GM18858 (cell line): ENCODE results near the gene PIP5KL1.

Experiments used
- ATAC-seq: cut with Tn5 transposase; IDR thresholded peaks from one replicate; pipeline ENCODE4 v1.9.1; 2021; ENCODE audit not compliant: unreplicated experiment

PIP5KL1 gene

DNA sequence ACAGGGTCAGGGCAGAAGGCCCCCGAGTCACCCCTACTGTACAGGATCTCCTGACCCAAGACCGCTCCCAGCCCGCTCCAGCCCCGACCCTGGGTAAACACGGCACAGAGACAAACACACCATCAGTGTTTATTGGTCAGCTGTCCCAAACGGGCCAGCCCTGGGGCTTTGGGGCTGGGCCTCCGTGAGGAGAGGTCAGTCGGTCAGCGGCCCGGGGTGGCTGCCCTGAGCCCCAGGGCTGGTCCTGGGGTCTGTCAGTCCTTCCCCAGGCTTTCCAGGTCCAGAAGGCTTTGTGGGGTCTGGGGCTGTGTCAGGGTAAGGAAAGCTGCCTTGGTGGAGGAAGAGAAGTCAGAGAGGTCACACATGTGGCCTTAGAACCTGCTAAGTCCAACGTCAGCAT is 4.4 kb upstream of the PIP5KL1 start:
- no peak for ATAC-seq

DNA sequence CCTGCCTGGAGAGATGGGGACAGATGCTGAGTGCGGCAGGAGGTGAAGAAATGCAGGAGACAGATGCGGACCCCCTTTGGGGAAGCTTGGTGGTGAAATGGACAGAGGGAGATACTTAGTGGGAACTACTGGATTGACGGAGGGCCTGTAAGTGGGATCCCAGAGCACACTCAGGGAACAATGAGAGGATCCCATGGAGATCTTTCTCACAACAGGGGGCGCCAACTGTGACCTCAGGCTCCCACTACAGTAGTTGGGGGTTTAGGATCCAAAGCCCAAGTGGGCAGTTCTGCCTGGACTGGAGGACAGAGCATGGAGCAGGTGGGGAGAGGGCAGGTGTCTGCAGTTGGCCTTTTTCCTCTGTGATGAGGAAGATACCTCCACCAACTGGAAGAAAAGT is 3.7 kb upstream of the PIP5KL1 start:
- ATAC-seq, result no peak

DNA sequence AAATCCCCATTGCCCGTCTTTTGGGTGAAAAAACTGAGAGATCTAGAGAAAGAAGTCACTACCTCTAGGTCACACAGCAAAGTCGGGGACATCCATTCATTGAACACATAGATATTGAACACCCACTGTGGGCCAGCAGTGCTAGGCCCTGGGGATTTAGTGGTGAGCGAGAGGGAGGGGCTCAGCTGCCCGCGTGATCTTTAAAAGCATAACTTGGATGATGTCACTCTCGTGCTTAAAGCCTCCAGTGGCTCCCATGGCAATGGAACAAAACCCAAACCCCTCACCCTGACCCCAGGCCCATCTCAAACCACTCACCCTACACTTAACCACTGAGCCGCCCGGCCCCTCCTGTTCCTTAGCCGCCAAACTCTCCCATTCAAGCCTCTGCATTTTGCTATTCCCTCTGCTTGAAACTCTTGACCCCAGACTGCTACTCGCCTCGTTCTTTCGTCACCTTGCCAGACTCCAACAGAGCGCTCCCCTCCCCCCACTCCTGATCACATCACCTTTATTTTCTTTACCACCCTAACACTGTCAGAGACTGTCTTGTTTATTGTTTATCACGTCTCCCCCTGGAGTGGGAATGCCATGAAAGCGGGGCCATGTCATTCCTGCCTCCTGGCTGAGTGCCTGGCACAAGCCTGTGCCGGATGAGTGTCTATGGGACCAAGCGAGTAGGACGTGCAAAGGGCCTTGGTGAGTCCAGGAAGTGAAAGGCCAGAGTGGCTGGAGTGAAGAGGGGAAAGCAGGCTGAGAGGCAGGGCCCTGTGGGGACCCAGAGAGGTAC is 710 bp upstream of the PIP5KL1 start:
- no peak for ATAC-seq

DNA sequence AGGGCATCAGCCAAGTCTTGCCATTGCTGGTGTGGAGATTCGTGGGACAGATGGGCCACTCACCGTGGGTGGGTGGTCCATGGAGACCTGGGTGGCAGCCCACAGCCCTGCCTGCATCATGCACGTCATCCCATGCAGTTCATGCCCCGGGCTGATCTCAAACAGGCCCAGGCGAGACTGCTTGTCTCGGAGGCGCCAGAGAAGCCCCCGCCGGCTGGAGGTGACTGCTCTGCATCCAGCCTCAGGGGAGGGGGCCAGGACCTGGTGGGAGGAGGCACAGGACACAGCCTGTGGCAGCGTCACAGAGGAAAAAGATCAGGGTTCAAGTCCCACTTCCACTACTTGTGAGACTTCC is 975 bp downstream of the PIP5KL1 start:
- ATAC-seq, result no peak

DNA sequence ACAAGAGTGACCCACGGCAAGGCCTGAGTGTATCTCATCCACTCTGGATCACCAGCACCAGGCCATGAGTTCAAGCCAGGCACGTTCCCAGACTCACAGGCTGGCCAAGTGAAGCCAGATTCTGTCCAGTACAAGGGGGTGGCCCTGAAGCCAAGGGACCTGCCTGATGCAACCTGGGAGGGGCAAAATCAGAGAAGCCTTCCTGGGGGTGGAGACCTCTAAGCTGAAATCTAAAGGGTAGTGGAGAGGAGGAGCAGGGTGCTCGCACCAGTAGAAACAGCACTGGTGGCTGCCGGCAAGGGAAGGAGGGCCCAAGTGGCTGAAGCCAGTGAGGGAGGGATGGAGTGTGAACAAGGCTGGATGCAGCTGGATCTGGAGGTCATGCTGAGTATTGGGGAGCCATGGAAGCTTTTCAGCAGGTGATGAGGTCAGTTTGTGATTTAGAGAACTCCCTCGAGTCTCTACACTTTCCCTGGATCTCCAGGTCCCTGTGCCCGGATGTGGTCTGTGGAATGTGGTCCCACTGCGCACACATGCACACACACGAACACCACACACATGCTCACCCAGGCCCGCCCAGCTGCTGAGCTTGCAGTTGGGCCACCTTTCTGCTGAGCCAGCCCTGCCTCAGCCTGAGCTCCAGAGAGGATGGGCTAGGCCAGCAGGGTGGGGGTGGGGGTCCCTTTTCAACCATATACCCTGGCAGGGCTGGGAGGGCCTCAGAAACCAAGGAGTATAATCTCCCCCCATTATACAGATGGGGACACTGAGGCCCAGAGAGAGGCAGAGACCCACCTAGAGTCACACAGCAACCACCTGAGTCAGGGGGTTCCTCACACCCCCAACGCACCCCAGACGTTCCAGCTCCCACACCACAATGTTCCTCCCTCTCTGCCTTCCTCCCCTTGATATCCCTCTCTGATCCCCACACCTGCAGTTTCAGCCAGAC is 1.6 kb downstream of the PIP5KL1 start:
- ATAC-seq, result no peak

DNA sequence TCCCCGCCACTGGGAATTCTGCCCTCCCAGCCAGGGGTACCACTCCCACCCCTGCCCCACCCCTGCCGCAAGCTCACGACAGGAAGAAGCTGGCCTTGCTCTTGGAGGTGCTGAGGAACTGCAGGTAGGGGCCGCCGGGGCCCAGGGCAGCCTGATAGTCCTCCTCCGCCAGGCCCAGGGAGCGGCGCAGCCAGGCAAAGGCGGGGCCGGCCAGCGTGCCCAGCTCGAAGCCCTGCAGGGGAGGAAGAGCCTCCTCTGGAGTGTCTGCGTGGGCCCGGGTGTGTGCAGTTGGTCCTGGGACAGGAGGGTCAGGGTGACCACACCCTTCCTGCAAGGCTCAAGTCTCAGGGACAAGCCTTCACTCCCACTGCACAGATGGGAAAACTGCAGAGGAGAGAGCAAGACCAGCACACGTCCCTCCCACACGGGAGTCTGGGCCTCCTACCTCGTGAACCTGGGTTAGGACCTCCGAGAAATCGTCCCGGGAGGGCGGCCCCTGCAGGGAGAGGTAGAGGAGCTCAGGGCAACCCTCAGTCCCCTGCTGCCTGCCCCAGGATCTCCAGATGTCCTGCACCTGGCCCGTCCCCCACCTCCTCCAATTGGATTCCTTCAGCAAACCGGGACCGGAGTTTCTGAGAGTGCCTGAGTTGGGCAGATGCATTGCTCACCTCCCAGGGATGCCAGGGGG is 2.4 kb downstream of the PIP5KL1 start:
- no peak for ATAC-seq

DNA sequence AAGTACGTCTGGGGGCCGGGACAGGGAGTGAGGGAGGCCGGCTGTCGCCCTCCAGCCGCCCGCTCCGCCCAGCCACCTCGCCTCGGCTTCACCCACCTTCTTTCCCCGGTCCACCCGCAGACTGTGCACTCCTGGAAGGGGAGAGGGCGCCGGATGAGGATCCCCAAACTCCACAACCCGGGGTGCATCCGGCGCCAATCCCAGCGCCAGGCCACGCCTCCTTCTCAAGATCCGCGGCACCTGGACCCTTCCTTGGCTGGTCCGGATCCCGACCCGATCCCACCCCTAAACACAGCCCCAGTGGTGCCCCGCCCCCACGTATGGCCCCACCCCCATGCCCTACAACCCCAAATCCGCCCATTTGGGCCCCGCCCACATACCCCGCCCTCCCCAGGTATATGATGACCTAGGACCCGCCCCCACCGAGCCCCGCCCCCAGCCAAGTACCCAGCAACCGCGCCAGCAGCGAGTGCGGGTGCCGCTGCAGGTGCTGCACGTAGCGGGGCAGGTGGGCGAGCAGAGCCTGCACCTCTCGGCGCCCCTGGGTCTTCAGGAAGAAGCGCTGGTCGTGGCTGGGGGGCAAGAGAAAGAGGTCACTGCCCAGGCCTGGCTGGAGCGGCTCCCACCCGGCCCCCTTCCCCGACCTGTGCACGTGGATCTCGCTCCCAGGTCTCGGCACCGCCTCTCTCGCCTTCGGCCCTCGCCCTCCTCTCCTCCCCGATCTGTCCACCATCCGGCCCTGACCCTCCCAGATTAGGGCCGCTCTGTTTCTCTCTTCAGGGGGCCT is 3.2 kb downstream of the PIP5KL1 start:
- no peak for ATAC-seq

DNA sequence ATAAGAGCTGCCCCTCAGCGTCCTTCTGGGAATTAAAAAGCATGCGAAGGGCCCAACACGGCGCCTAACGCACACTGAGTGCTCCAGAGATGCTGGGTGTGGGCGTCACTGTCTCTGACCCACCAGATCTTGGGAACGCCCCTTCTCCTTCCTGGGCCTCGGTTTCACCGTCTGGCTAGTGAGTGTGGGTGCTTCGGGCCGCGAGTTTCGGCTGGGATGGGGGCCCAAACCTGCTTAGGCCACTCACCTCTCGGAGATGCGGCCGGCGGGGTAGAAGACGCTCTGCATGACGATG is 3.7 kb downstream of the PIP5KL1 start:
- ATAC-seq, result no peak

DNA sequence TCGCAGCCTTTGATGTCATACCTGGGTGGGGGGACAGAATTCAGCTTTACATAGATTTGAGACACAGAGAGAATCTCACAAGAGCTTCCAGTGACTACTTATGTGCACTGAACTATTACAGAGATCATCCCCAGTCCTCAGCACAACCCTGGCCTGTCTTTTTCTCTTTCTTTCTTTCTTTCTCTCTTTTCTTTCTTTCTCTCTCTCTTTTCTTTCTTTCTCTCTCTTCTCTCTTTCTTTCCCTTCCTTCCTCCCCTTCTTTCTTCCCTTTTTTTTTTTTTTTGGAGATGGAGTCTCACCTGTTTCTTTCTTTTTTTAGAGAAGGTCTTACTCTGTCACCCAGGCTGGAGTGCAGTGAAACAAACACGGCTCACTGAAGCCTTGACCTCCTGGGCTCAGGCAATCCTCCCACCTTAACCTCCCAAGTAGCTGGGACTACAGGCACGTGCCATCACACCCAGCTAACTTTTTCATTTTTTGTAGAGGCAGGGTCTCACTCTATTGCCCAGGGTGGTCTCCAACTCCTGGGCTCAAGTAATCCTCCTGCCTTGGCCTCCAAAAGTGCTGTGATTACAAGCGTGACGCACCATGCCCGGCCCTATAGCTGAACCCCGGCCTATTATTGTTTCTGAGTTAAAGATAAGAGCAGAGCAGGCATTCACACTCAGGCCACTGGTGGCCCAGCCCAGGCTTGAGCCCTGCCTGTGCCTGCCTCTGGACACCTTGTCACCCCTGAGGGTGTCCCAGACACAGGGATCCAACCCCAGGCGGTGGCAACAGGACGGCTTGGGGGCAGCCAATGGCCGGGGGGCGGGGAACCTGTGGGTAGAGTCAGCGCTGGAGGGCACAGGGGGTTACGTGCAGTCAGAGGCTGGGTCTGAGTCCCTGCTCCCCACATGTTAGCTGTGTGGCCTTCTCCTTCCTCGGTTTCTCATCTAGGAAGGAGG is 4.3 kb downstream of the PIP5KL1 start:
- no peak for ATAC-seq

DNA sequence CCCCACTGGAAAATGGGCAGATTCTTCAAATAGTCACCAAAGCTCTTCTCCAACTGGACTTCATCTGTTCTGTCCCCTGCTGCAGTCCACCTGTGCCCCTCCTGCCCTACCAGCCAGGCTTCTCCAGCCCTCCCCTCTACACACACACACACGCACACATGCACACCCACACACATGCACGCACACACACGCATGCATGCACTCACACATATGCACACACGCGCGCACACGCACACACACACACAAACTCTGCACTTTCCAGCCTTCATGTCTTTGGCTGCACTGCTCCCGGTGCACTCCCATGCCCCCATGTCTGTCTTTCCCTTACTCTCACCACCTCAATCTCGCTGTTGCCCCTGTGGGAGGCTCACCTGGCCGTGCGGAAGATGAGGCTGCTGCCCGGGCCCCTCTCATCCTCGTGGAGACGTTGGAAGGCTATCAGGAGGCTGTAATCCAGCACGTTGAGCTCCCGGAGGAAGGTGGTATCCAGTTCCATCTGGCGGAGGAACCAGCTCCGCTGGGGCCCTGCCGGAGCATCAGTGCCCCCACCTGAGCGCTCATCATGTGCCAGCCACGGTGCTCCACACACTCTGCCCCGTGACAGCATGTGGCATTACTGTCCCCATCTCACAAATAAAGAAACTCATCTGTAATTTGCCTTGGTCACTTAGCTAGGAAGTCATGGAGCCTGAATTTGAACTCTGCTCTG is 5.7 kb downstream of the PIP5KL1 start:
- no peak for ATAC-seq

DNA sequence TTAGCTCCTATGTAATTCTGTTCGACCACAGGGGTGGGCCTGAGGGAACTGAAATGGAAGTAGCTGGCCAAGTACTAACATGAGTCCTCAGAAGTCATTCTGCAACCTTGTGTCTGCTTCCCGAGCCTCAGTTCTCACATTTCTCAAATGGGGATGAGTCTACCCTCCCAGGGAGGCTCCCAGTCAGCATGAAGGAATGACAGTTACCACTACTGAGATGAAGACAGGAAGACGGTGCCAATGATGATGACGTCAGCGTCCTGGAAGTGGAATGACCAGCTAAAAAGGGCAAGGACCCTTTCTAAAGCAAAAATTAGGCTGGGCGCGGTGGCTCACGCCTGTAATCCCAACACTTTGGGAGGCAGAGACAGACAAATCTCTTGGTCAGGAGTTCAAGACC is 6.8 kb downstream of the PIP5KL1 start:
- no peak for ATAC-seq

DNA sequence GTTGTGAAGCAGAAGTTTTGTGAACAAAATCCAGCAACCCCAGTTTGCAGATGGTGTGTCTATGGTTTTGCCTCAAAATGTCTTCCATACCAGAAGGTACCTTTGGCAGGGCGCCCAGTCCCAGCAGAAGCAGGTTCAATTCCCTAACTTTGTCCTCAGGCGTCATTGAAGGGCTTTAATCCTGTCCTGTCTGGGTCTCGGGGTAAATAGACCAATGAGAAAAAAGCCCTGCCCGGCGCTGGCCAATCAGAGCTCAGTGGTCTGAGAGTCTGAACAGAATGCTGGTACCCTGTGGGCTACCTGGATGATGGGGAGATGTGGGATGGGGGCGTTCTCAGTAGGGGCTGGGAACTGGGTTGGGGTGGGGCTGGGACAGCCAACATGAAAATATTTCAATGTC is 7.5 kb downstream of the PIP5KL1 start:
- no peak for ATAC-seq

DNA sequence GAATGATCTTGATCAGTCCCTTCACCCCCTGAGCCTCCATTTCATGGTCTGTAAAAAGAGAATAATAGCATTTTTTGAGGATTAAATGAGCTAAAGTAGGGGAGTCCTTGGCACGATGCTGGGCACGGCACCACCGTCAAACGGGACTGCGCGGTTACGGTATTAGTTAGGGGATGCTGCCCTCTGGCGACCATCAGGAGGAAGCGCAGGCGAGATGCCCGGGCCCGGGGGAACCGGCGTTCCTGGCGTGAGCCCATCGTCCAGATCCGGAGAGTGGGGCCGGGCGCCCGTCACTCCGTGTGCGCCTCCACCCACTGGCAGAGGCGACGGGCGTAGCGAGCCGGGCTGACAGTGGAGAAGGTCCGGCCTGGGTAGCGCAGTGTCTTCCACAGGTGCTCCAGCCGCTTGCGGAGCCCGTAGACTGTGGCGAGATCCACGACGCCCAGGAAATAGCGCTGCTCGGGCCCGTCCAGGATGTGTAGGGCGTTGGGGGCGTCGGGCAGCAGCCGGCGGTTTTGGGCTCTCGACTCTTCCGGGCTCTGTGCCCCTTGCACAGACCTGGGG is 8.9 kb downstream of the PIP5KL1 start:
- no peak for ATAC-seq

DNA sequence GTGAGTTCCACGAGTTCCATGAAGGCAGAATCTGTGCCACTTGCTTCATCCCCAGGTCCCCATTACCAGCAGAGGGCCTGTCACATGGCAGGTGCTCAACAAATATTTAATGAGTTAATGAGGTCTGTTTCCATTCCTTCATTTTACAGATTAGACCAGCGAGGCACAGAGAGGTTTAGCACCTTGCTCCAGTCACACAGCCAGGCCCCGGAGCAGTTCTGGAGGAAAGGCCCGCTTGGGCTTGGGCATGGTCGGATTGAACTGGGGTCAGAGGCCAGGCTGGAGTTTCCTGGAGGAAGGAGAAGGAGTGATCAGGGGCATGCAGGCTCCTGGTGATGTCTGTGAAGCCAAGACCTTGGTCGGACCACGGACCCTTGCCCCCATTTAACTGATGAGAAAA is 9.8 kb downstream of the PIP5KL1 start:
- ATAC-seq, result no peak

DNA sequence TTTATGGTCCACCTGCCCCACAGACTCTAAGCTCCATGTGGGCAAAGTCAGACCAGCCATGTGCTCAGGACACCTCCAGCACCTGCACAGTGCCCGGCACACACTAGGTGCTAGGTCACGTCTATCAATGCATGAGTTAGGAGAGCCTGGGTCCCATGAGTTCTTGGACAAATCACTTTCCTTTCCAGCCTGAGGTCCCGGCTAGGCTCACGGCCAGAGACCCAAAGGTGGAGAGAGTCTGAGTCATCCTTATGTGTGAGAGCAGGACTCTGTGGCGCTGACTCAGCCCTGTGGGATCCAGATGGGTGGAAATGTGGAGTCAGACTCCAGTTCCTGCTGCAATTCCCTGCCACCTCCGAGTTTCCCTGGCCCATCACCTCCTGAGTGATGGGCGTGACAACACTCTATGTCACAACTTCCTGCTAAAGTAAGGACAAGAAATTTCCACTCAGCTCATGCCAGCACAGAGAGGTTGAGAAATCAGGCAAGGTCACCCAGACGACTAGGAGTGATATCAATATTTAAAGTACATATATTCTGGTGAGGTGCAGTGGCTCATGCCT is 11.2 kb downstream of the PIP5KL1 start:
- ATAC-seq, result no peak

DNA sequence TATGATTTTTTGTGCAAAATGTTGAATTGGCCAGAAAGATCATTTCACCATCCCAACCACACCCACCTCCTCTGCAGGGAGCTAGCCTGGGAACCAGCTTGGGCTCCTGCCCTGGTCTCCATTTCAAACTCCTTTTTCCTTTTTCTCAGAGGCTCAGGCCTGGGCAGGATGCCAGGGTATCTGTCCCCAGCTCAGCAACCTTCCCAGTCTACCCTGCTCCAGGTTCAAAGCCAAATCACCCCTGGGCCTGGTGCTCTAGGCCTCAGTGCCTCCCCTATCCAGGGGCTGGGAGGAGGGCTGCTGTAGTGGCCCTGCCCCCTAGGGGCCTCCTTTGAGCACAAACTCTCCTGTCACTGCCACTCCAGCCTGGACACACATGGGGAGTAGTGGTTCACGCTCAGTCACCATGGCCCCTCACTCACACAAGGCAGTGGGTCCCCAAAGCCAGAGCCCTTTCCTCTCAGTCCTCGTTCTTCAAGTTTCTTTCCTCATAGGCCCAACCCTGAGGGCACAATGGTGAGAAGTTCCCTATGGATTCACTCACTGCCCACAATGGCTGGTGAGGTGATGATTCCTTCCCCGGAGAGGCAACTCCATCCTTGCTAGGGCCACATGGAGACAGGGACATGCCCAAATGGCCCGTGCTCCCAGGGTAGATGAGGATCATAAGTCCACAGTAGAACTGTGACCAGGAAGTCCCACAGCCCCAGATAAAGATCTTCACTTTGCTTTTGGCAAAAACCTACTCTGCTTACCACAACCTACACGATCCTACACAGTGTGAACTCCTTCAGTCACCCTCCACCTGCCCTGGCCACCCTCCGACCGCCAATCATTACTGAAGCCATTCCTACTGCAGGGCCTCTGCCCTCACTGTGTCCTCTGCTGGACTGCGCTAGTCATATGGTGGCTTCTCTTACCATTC is 12.1 kb downstream of the PIP5KL1 start:
- ATAC-seq, result no peak

DNA sequence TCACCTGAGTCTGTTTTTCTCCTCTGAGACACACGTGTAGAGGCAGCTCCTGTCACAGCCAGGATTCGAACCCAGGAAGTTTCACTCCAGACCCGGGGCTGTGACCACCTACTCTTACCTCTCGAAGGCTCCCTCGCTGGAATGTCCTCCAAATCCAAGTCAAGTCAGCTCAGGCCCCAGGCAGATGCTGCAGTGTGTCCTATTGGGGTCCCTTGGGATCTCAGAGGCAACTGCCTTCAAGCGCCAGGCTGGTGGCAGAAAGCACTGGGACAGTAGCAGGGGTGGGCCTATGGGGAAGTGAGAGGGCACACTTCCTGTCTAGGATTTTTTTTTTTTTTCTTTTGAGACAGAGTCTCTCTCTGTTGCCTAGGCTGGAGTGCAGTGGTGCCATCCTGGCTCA is 13.0 kb downstream of the PIP5KL1 start:
- ATAC-seq, result no peak
